GM19023 (cell line): ENCODE measurements around the gene NDST1.

Source experiments
- ATAC-seq: cut with Tn5 transposase; IDR thresholded peaks from one replicate; pipeline ENCODE4 v1.9.1; 2021; ENCODE audit warnings: mild to moderate bottlenecking, moderate library complexity; ENCODE audit not compliant: unreplicated experiment

Gene NDST1

GRCh38 chr5:150561571-150562275, 53.8 kb downstream of the NDST1 start:
- ATAC-seq: no peak

- ATAC-seq: no peak
These were observed 54.9 kb downstream of the NDST1 start for GRCh38 chr5:150562832-150563231.

GRCh38 chr5:150565868-150566267, 57.9 kb downstream of the NDST1 start:
- no peak for ATAC-seq

GRCh38 chr5:150567031-150567717, 59.2 kb downstream of the NDST1 start:
- ATAC-seq: no peak

GRCh38 chr5:150568663-150569062, 60.7 kb downstream of the NDST1 start:
- ATAC-seq: no peak

- ATAC-seq: no peak
These were observed 62.4 kb downstream of the NDST1 start for GRCh38 chr5:150570333-150570732.

GRCh38 chr5:150571836-150572235, 63.9 kb downstream of the NDST1 start:
- no peak for ATAC-seq

GRCh38 chr5:150573216-150573615, 65.3 kb downstream of the NDST1 start:
- no peak for ATAC-seq

GRCh38 chr5:150573867-150574817, 66.2 kb downstream of the NDST1 start:
- no peak for ATAC-seq

- no peak for ATAC-seq
These were observed 67.1 kb downstream of the NDST1 start for GRCh38 chr5:150574818-150575547.

GRCh38 chr5:150575745-150576448, 68.0 kb downstream of the NDST1 start:
- ATAC-seq: no peak

GRCh38 chr5:150576449-150576949, 68.6 kb downstream of the NDST1 start:
- no peak for ATAC-seq

- ATAC-seq: no peak
These were observed 69.6 kb downstream of the NDST1 start for GRCh38 chr5:150577378-150578139.

GRCh38 chr5:150578781-150579461, 71.0 kb downstream of the NDST1 start:
- no peak for ATAC-seq

- ATAC-seq: no peak
These were observed 71.8 kb downstream of the NDST1 start for GRCh38 chr5:150579462-150580400.

GRCh38 chr5:150580917-150581316, 73.0 kb downstream of the NDST1 start:
- no peak for ATAC-seq

GRCh38 chr5:150582241-150583109, 74.5 kb downstream of the NDST1 start:
- ATAC-seq: no peak
